ENCODE data around the gene ABCA6. TPM values are rescaled to one million over a fixed set of nuclear protein-coding genes. Genes with fewer than 3 reads are reported as not detected.

The ABCA6 gene
- total and polyA plus RNA-seq, 9 of the 15 experiments (the other 6 are each of a cell fraction or from before 2014, with no cell fraction given) = 0.06 to 0.73 (median 0.15) TPM

DNA sequence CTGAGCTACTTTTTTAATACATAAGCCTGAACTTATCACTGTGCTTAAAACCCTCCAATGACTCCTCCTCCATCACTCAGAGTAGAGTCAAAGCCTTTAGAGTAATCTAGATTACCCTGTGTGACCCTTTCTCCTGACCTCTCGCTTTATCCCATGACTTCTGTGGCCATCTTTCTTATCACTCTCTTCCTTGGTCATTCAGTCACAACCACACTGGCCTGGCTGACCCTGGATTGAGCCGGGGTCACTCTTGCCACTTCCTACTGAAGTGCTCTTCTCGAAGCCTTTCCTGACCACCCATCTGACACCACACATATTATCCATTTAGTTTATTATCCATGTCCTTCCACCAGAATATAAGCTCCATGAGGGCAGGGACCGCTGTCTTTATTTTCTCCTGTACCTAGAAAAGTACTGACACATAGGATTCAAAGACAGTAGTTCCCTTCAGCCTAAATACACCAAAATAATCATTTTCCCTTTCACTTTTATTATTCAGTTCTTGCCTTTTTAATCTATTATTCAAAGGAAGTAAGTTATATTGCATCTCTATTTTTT, 53.0 kb downstream of the ABCA6 start:
- peaks cover 0 to 15% of the 10 kb centered on the region in 2 experiments; a peak in 4 of 5 replicates for H3K4me1 ChIP-seq (replicated peaks in 1 of 2; ENCODE audit: control insufficient read depth in 2 of 2, insufficient read depth in 2 of 2, low read length in 2 of 2)
- in situ Hi-C loops (cut with MboI) = no loop called here
- H3K79me2 ChIP-seq (ENCODE audit: control insufficient read depth, insufficient read depth, low read length) = no peaks in the 10 kb centered on the region
- 19% methylated on average over 4 of the region's 4 CpGs for WGBS (ENCODE audit: insufficient coverage, low coverage, missing lambda C conversion rate)
- FAIRE-seq (peak; percentile 46), ATAC-seq (peak; percentile 43; the same call in 2 of the 3 replicates), DNase-seq (ENCODE audit: extremely low read depth in 1 of 4, low spot score in 3 of 4) (peak; percentile 14 to 61 (median 17))
- no peak overlapping the region for H3K4me2 ChIP-seq (ENCODE audit: insufficient read depth, low read length)
- peaks cover 20% of the 10 kb centered on the region for H3K9me3 ChIP-seq (replicated peaks; ENCODE audit: control insufficient read depth, insufficient read depth, low read depth, low read length)
- H2AFZ ChIP-seq (ENCODE audit: low read depth, low read length) = no peak overlapping the region
- POLR2A ChIA-PET = no interaction called here
- no peak overlapping the region for H3K4me3 ChIP-seq
- no peaks in the 10 kb centered on the region for H3K27me3 ChIP-seq (ENCODE audit: control insufficient read depth in 2 of 2, insufficient read depth in 2 of 2, low read length in 2 of 2)
- no peaks in the 10 kb centered on the region for H3K9me1 ChIP-seq (ENCODE audit: control insufficient read depth, insufficient read depth, low read length)
- BruUV-seq (replicated peaks) = no TSS peak
- H3K36me3 ChIP-seq (ENCODE audit: control insufficient read depth, insufficient read depth, low read length) = peaks cover 7% of the 10 kb centered on the region; the same call in 2 of the 3 replicates
- H3K27ac ChIP-seq (ENCODE audit: extremely low read depth, low read depth, low read length) = no peak overlapping the region
- H3K9ac ChIP-seq (ENCODE audit: insufficient read depth in 1 of 2, low read depth in 2 of 2, low read length in 2 of 2) = no peak overlapping the region
- intact Hi-C loops (cut with micrococcal nuclease) = no loop called here
- no peaks in the 10 kb centered on the region for H4K20me1 ChIP-seq (replicated peaks; ENCODE audit: control insufficient read depth, insufficient read depth, low read length)
- CTCF ChIA-PET (ENCODE audit: low intra/inter-chr PET ratio) = no interaction called here
- peak; percentile 84 to 88 for TF ChIP-seq KDM1A (IDR thresholded peaks at IDR 0.05)
- no peak for TF ChIP-seq POLR2G (IDR thresholded peaks at IDR 0.05; ENCODE audit: low read depth, low read length)
- TF ChIP-seq ADNP (tag; IDR thresholded peaks at IDR 0.05) = 0 out of 2 replicates have a peak, but pooled peaks have one; percentile 61
- peak; percentile 80 for TF ChIP-seq CBFA2T2 (conservative IDR thresholded peaks at IDR 0.05)
- TF ChIP-seq STAT5A (IDR thresholded peaks at IDR 0.05; ENCODE audit: borderline replicate concordance, low read length) = no peak
- TF ChIP-seq RBM39 (optimal IDR thresholded peaks at IDR 0.05; ENCODE audit: low read depth, low read length) = no peak
- no peak for TF ChIP-seq RBM14 (IDR thresholded peaks at IDR 0.05; ENCODE audit: borderline replicate concordance, insufficient read depth, low read depth, low read length)
- TF ChIP-seq, protein P1, sequence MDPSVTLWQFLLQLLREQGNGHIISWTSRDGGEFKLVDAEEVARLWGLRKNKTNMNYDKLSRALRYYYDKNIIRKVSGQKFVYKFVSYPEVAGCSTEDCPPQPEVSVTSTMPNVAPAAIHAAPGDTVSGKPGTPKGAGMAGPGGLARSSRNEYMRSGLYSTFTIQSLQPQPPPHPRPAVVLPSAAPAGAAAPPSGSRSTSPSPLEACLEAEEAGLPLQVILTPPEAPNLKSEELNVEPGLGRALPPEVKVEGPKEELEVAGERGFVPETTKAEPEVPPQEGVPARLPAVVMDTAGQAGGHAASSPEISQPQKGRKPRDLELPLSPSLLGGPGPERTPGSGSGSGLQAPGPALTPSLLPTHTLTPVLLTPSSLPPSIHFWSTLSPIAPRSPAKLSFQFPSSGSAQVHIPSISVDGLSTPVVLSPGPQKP (CRISPR knock-in tag; IDR thresholded peaks at IDR 0.05) = no peak
- TF ChIP-seq SMARCE1 (IDR thresholded peaks at IDR 0.05) = 0 out of 2 replicates have a peak, but pooled peaks have one; percentile 18
- peak; percentile 80 for TF ChIP-seq TCF3 (CRISPR knock-in tag; IDR thresholded peaks at IDR 0.05)
- peak; percentile 43; the same call in 1 of the 2 replicates for TF ChIP-seq FOSL1 (tag; conservative IDR thresholded peaks at IDR 0.05)
- TF ChIP-seq DPF2 (IDR thresholded peaks at IDR 0.05) = peak; percentile 32; the same call in 1 of the 2 replicates
- TF ChIP-seq, protein P2, sequence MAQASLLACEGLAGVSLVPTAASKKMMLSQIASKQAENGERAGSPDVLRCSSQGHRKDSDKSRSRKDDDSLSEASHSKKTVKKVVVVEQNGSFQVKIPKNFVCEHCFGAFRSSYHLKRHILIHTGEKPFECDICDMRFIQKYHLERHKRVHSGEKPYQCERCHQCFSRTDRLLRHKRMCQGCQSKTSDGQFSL (CRISPR knock-in tag; IDR thresholded peaks at IDR 0.05) = no peak
- TF ChIP-seq, protein P2 (tag; IDR thresholded peaks at IDR 0.05) = no peak
- TF ChIP-seq ETV5 (CRISPR knock-in tag; IDR thresholded peaks at IDR 0.05; ENCODE audit: low read depth) = 0 out of 2 replicates have a peak, but pooled peaks have one; percentile 19
- peak in 1 of 2 experiments; percentile 51; a peak in 1 of 4 replicates for TF ChIP-seq HDAC1 (IDR thresholded peaks at IDR 0.05)
- peak; percentile 88 for TF ChIP-seq ZNF316 (IDR thresholded peaks at IDR 0.05)
- TF ChIP-seq NR2C1 (IDR thresholded peaks at IDR 0.05) = no peak
- peak; percentile 68 for TF ChIP-seq NR2C1 (tag; IDR thresholded peaks at IDR 0.05)
- no peak for TF ChIP-seq ZNF668 (CRISPR knock-in tag; IDR thresholded peaks at IDR 0.05)
- TF ChIP-seq XRCC3 (IDR thresholded peaks at IDR 0.05) = 0 out of 2 replicates have a peak, but pooled peaks have one; percentile 23

All from K562 (cell line).